Stimulated activated CD4-positive, alpha-beta T cell treated with anti-CD3 and anti-CD28 coated beads, Interleukin-12 subunit alpha, Interleukin-12 subunit beta, amount 100 ng/mL, for 4 hours (primary cell): ENCODE measurements around the gene ZNRF3.
"Not testable (repeated sequence)": the region's sequence is repeated elsewhere in the genome, so short reads cannot be mapped to it uniquely, and the experiment has no call there.

Experiments
- DNase-seq: peaks from one replicate; pipeline ENCODE4 v3.0.0-alpha.2; 2020

Gene ZNRF3

GRCh38 chr22:28885939-28886338, 2.6 kb downstream of the ZNRF3 start:
- DNase-seq, result no peak

- DNase-seq, result not testable (repeated sequence)
These were observed 3.3 kb downstream of the ZNRF3 start for GRCh38 chr22:28886679-28887078.

- DNase-seq, result no peak
These were observed 4.5 kb downstream of the ZNRF3 start for GRCh38 chr22:28887725-28888459.

DNA sequence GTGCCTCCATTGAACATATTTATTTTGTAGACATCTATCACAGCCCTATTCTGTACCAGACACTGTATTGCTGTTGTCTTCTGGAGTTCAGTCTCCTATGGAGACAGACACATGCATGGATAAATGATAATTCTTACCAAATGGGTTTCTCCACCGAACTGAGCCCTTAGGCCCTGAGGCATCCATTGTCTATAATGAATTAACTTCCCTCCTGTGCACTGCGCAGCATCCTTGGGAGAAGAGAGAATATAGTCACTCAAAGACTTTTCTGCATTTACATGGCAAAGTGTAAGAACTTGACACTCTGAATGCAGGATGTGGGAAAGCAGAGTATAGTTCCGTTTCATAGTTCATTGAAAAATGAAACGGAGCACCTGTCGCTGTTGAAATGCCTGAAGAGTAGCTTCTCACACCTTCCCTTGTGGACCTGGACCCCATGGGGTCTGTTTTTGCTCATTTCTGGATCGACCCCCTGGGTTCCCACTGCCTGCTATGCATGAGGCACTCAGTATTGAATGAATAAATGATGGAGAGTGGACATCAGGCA, 6.2 kb downstream of the ZNRF3 start:
- no peak for DNase-seq

DNA sequence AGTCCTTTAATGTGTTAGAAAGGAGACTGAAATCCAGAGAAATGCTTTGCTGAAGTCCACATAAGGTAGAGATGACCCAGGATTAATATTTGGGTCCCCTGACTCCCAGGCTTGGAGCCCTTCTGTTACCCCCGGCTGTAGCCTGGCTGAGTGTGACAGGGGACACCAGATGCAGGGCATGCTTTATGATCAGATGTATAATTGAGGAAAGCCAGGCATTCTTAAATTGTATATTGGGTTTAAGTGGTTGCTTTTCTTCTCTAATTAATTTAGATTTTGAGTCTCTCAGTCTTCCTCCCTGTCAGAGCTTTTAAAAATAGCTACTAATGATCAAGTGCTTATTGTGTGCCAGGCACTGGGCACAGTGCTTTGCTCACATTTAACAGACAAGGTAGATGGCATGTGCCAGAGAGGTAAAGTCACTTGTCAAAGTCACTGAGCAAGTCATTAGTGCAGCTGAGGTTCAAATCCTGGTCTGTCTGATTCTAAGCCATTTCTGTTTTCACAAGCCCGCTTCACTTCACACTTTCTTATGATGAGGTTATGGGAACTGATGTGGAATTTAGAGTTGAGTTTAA, 7.9 kb downstream of the ZNRF3 start:
- DNase-seq, result no peak

- no peak for DNase-seq
These were observed 8.9 kb downstream of the ZNRF3 start for GRCh38 chr22:28892175-28892731.

GRCh38 chr22:28893810-28894209, 10.4 kb downstream of the ZNRF3 start:
- no peak for DNase-seq

DNA sequence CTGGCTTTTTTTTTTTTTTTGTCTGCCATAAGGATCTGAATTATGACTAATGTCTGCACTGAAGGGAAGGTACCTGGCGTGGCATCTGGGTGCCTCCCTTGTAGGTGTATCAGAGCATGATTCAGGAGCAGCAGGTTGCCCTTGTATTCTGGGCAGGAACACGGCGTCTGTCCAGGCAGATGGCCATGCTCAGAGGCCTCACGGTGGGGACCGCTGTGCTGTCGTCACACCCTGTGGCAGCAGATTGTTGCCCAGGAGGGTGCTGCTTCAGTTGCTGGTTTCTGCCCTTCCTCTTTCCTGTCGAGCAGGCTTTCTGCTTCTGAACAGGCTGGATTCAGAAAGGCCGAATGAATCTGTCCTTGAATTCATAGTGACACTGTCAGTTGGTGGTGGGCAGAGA, 11.0 kb downstream of the ZNRF3 start:
- DNase-seq, result no peak

GRCh38 chr22:28894807-28895206, 11.4 kb downstream of the ZNRF3 start:
- DNase-seq, result no peak

DNA sequence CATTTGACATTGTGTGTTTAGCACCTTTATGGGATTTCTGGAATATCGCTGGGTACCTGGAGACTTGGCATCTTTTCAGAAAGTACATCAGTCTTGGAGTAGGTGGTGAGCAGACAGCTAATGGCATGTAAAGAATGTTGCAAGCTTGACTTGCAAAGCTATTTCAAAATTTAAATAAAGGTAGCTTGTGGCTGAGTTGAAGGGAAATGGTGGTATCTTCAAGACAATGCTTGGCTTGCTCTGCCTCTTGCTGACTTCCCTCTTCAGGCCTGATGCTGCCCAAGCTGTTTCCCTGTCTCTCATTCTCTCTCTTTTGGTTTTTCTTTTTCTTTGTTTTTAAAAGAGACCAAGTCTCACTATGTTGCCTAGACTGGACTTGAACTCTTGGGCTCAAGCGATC, 13.2 kb downstream of the ZNRF3 start:
- DNase-seq, result no peak

DNA sequence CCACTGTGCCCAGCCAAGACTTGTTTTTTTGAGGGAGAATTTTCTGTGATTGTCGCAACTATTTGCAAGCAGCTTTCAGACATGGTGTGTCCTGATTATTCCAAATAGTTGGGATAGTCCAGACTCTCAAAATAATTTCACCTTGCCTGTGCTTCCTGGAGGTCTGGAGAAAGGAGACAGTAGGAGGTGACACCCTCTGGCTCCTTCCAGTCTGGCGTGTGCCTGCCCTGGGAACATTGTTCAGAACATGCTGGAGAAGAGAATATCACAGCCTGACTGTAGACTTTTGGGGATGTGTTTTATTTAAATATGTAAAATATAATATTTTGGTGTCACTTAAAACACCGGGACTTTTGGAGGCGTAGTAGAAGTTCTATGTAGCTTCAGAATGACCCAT, 14.9 kb downstream of the ZNRF3 start:
- no peak for DNase-seq

DNA sequence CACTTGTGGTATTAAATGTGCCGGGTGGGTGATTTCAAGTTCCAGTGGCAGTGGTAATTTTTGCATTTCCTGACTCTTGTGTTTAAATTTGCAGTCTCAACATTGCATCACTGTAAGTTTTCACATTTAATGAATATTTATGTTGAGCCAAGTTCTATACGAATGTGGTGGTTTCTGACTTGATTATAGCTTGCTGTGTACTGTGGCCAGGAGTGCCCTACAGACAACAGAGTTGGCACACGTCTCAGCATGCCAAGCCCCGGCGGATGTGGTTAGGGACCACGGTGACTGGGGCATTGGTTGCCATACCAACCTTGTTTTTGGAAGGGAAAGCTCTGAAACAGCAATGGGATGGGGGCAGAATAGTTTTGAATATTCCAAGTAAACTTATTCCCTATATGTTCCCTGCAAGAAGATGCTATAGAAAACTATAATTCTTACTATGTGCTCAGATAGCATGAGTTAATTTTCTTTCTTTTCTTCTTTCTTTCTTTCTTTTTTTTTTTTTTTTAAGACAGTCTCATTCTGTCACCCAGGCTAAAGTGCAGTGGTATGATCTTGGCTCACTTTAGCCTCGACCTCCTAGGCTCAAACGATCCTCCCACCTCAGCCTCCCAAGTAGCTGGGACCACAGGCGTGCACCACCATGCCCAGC, 16.0 kb downstream of the ZNRF3 start:
- DNase-seq, result no peak

DNA sequence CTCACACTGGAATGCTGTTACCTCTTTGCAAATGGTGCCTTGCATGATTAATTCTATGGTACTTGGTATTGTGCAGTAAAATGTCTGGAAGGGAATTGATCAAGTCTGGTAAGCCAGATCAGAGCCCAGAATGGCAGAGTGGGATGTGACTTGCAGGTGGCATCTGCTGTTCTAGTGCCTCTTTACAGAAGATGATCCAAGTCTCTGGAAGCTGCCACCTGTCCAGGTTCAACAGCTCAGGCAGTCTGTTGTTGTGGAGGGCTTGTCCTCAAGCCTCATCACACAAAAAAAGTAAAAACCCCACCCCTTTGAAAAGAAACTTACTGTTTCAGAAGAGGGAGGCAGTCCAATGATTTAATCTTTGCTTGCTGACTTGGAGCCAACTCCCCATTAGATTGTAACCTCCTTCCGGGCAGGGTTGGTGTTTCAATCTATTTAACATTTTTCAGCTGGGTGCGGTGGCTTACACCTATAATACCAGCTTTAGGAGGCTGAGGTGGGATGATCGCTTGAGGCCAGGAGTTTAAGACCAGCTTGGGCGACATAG, 17.1 kb downstream of the ZNRF3 start:
- DNase-seq, result no peak

DNA sequence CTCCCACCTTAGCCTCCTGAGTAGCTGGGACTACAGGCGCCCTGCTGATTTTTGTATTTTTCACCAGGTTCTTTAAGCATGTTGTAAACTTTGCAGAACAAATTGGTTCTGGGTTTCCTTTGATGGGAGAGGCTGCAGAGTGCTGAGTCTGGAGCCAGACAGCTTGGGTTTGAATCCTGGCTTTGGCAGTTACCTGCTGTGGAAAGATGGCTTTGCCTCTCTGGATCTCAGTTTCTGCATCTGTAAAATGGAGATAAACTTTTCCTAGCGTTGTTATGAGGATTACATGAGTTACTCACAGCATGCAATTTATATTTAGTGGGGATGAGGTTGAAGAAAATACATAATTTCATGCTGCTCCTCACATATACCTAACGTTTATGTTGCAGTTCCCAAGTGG, 19.1 kb downstream of the ZNRF3 start:
- DNase-seq, result no peak

DNA sequence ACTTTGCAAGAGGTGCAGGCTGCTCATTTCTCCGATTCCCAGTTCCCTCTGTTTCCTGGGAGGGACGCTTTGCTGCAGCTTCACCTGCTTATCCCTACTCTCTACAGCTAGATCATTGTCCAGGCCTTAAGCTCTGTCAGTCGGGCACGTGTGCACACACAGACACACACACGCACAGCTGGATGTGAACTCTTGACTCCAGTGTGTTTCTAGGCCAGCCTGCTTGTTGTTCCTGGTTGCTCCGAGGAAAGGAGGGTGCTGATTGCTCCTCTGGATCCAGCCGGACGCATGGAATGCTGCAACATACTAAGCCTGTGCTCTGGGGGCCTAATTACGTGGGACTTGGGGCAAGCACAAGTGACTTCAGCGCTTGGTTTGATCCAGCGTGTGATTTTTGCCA, 19.7 kb downstream of the ZNRF3 start:
- no peak for DNase-seq

- DNase-seq, result no peak
These were observed 20.4 kb downstream of the ZNRF3 start for GRCh38 chr22:28903729-28904128.

DNA sequence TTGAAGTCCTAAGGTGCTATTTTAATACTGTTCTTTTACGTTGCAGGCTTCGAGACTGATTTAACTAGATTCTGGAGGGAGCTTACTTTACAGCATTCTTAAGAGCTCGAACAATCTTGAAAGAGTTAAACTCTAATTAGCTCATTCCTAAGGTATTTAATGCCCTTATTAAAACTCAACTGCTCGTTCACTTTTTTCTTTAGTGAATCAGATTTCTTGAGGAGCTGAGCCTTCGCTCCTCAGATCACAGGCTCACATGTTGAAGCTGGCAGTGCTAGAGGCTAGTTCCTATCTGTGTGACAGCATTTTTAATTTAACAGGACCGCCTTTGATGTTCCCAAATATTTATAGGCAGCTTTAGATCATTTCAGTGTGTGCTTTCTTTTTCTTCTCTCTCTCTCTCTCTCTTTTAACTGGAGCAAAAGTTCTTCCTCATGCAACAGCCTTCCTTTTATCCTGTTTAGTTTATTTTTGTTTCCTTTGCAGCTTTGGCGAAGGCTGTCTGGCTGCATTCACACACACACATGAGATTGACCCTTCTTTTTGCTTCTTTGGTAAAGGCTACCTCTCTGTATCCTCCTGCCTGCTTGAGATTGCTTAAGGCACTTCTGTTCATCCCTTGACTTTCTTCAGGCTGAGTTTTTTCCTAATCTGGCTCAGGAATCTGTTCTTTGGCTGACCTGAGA, 21.0 kb downstream of the ZNRF3 start:
- no peak for DNase-seq

GRCh38 chr22:28905256-28905832, 22.0 kb downstream of the ZNRF3 start:
- no peak for DNase-seq

DNA sequence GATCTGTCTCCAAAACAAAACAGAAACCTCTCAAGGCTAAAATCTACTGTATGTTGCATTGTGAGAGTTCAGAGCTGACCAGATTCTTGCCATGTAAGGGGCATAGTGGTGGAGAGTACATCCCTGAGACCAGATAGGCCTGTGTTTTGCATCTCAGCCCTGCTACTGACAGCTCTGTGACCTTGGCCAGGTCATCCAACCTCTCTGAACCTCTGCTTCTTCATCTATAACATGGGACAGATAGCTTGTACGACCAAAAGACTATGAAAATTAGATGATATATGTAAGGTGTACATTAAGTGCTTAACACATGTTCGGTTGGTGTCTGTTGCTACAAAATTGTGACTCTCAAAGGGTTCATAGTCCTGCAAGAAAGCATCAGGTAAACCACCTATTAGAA, 22.9 kb downstream of the ZNRF3 start:
- DNase-seq, result no peak

- peak; percentile 46 for DNase-seq
These were observed 24.1 kb downstream of the ZNRF3 start for GRCh38 chr22:28907311-28908008.

GRCh38 chr22:28908810-28909209, 25.4 kb downstream of the ZNRF3 start:
- DNase-seq, result not testable (repeated sequence)

- peak; percentile 71 for DNase-seq
These were observed 26.0 kb downstream of the ZNRF3 start for GRCh38 chr22:28909375-28909774.
